Activated naive CD4-positive, alpha-beta T cell treated with anti-CD3 and anti-CD28 coated beads, Interleukin-2, amount 50 U/mL, for 24 hours (primary cell): ENCODE results near the gene FNDC11.
"Not testable (repeated sequence)": the region's sequence is repeated elsewhere in the genome, so short reads cannot be mapped to it uniquely, and the experiment has no call there.

Source experiments
- H3K27ac Mint-ChIP-seq: one replicate; pipeline ENCODE4 v1.8.0; 2021; ENCODE audit warnings: mild to moderate bottlenecking, mixed read lengths
- H3K27me3 Mint-ChIP-seq: one replicate; pipeline ENCODE4 v1.8.0; 2021; ENCODE audit warnings: mixed read lengths
- H3K36me3 Mint-ChIP-seq: one replicate; pipeline ENCODE4 v1.8.0; 2021; ENCODE audit warnings: mixed read lengths
- H3K4me1 Mint-ChIP-seq: one replicate; pipeline ENCODE4 v1.8.0; 2021; ENCODE audit warnings: mixed read lengths
- H3K4me3 Mint-ChIP-seq: one replicate; pipeline ENCODE4 v1.8.0; 2021; ENCODE audit warnings: mild to moderate bottlenecking, mixed read lengths
- H3K9me3 Mint-ChIP-seq: one replicate; pipeline ENCODE4 v1.8.0; 2021; ENCODE audit warnings: mixed read lengths

Gene FNDC11

DNA sequence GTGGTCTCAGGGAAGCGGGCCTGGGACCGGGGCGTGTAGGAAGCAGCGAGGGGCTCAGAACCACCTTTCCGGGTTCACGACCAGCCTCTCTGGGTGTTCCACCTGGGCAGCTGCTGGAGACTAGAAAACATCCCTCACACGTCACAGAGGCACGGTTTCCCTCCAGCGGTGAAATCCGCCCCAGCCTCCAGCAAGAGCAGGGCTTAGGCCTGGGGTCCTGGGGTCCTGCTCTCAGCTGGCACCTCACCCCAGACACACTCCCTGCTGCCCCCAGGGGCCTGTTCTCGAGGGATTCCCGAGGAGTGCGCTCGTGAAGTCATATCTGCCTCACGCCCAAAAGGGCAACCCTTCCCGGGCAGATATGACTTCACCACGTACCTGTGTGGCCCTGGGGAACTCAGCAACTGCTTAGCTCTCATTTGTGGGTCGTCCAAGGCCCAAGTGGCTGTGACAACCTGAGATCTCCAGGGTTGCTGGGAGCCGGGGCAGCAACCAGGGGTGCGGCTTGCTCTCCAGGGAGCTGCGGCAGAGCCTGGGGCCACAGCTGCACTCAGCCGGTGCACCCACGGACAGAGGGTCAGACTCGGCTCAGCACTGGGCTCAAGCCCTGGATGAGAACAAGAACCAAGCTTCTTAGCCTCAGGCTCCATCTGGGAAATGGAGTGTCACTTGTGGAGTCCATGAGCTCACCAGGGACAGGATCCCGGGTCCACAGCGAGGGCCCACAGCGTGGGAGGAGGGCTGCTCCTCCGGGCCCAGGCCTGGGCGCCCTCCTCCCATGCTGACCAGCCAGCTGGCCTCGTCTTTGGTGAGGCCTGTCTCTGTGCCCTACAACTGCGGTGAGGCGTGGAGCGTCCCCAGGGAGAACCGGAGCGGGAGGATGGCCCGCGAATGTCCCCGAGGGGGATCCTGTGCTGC, 661 bp downstream of the FNDC11 start:
- H3K36me3 Mint-ChIP-seq: no peaks in the 10 kb centered on the region
- no peaks in the 10 kb centered on the region for H3K9me3 Mint-ChIP-seq
- peak overlapping the region; percentile 51 for H3K4me3 Mint-ChIP-seq
- peaks cover 11% of the 10 kb centered on the region for H3K4me1 Mint-ChIP-seq
- H3K27me3 Mint-ChIP-seq: no peaks in the 10 kb centered on the region
- no peak overlapping the region for H3K27ac Mint-ChIP-seq

- no peak overlapping the region for H3K27ac Mint-ChIP-seq
- no peak overlapping the region for H3K4me3 Mint-ChIP-seq
- no peaks in the 10 kb centered on the region for H3K27me3 Mint-ChIP-seq
- H3K4me1 Mint-ChIP-seq: peaks cover 11% of the 10 kb centered on the region
- H3K9me3 Mint-ChIP-seq: no peaks in the 10 kb centered on the region
- H3K36me3 Mint-ChIP-seq: peaks cover 3% of the 10 kb centered on the region
These were observed 1.9 kb downstream of the FNDC11 start for GRCh38 chr20:63555661-63556381.

- Mint-ChIP-seq H3K27ac (peak overlapping the region; percentile 65), H3K9me3 (no peaks in the 10 kb centered on the region), H3K4me1 (peaks cover 11% of the 10 kb centered on the region), H3K36me3 (peaks cover 3% of the 10 kb centered on the region), H3K27me3 (no peaks in the 10 kb centered on the region), H3K4me3 (no peak overlapping the region)
These were observed 3.0 kb downstream of the FNDC11 start for GRCh38 chr20:63556873-63557478.

- Mint-ChIP-seq H3K9me3 (no peaks in the 10 kb centered on the region), H3K4me3 (no peak overlapping the region), H3K4me1 (peaks cover 6% of the 10 kb centered on the region), H3K27me3 (no peaks in the 10 kb centered on the region), H3K36me3 (peaks cover 3% of the 10 kb centered on the region), H3K27ac (peak overlapping the region; percentile 65)
These were observed 3.5 kb downstream of the FNDC11 start for GRCh38 chr20:63557481-63557891.

DNA sequence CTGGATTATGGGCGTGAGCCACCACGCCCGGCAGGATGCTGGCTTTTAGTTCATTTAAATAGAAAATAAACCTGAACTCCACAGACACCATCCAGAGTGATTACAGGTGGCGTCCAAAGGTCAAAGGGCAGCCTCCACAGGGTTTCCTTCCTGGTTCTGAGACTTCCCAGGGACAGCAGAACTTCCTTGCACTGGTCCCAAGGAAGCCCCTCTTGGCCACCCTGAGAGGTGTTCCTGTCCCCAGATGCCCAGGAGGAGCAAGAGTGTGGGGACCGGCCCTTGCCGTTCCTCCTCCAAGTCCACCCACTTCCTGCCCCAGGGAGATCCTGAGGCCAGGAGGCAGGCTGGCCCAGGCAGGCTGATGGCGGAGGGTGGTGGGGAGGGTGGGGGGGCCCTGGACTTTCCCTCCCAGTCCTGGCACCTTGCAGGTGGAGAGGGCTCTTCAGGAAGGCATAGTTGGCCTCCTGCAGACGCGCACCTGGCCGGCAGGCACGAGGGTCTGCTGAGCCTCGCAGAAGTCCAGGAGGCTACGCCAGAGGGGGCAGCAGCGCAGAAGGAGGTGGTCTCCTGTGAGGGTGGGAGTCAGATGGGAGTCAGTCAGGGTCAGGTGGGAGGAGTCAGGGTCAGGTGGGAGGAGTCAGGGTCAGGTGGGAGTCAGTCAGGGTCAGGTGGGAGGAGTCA, 5.0 kb downstream of the FNDC11 start:
- Mint-ChIP-seq H3K9me3 (no peaks in the 10 kb centered on the region), H3K27ac (no peak overlapping the region), H3K36me3 (peaks cover 3% of the 10 kb centered on the region), H3K4me1 (no peaks in the 10 kb centered on the region), H3K27me3 (no peaks in the 10 kb centered on the region), H3K4me3 (no peak overlapping the region)

DNA sequence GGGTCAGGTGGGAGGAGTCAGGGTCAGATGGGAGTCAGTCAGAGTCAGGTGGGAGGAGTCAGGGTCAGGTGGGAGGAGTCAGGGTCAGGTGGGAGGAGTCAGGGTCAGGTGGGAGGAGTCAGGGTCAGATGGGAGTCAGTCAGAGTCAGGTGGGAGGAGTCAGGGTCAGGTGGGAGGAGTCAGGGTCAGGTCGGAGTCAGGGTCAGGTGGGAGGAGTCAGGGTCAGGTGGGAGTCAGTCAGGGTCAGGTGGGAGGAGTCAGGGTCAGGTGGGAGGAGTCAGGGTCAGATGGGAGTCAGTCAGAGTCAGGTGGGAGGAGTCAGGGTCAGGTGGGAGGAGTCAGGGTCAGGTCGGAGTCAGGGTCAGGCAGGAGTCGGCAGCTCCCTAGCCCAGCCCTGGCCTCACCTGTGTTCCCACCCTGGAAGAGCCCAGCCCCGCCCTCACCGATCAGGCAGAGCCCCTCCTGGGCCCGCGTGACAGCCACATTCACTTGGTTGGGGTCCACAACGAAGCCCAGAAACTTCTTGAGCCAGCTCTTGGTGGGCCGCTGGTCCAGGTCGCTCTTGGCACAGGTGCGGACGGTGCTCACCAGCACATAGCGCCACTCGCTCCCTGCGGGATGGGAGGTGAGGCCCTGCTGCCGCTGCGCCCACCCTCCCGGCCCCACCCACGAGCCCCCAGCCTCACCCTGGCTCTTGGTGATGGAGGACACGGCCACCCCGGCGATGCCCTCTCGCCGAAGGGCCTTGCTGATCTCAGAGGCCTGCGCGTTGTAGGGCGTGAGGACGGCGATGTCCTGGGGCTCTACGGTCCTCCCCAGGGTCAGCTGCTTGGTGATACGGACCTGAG, 5.8 kb downstream of the FNDC11 start:
- H3K9me3 Mint-ChIP-seq, H3K4me3 Mint-ChIP-seq, H3K36me3 Mint-ChIP-seq, H3K27ac Mint-ChIP-seq, H3K27me3 Mint-ChIP-seq, H3K4me1 Mint-ChIP-seq: not testable (repeated sequence)

DNA sequence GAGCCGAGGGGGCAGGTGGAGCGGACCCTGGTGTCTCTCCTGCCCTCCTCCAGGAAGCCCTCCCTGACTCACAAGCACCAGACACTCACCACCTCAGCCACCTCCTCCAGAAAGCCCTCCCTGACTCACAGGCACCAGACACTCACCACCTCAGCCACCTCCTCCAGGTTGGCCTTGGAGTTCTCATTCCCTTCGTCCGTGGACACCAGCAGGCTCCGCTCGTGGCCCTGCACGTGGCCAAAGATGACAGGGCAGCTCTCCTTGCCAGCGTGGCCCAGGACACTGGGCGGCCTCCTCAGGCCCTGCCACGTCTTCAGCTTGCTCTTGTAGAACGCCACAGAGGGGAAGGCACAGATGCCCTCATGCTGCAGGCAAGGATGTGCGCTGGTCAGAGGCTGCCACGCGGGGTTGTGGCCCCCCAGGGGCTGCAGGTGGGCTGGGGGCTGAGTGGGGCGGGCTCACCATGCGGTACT, 6.4 kb downstream of the FNDC11 start:
- H3K4me1 Mint-ChIP-seq: no peaks in the 10 kb centered on the region
- no peak overlapping the region for H3K27ac Mint-ChIP-seq
- H3K27me3 Mint-ChIP-seq: no peaks in the 10 kb centered on the region
- H3K4me3 Mint-ChIP-seq: no peak overlapping the region
- no peaks in the 10 kb centered on the region for H3K9me3 Mint-ChIP-seq
- peaks cover 3% of the 10 kb centered on the region for H3K36me3 Mint-ChIP-seq

DNA sequence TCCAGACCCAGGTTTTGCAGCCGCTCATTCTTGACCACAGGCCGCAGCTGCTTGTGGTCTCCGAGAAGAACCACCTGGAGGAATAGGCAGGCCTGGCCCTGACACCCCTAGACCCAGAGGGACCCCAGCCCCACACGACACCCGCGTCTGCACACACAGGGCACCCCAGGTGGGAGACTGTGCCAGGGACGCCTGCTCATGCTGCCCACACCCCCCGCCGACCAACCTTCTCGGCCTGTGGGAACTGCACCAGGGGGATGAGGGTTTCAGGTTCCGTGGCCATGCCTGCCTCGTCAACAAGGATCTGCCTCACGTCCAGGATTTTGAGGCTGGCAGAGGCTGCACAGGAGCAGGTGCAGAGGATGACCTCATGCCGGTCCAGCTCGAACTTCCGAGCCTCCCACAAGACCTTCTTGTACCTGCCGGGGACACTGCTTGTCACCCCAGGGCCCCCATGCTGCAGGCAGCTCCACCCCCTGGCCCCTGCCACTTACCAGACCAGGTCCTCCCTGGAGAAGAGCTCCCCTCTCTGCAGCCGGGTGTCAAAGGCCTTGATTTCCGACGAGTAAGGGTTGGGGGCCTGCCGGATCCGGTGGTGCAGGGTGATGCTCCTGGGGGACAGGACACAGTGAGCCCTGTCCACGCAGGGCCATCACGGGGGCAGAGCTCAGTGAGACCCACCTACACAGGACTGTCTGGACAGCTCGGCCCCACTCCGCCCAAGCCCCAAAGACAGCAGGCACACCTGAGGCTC, 7.1 kb downstream of the FNDC11 start:
- peaks cover 3% of the 10 kb centered on the region for H3K36me3 Mint-ChIP-seq
- no peaks in the 10 kb centered on the region for H3K9me3 Mint-ChIP-seq
- no peak overlapping the region for H3K4me3 Mint-ChIP-seq
- H3K27ac Mint-ChIP-seq: no peak overlapping the region
- H3K27me3 Mint-ChIP-seq: no peaks in the 10 kb centered on the region
- H3K4me1 Mint-ChIP-seq: no peaks in the 10 kb centered on the region

GRCh38 chr20:63561624-63562396, 7.9 kb downstream of the FNDC11 start:
- Mint-ChIP-seq H3K36me3 (peaks cover 3% of the 10 kb centered on the region), H3K27me3 (no peaks in the 10 kb centered on the region), H3K4me1 (no peaks in the 10 kb centered on the region), H3K9me3 (no peaks in the 10 kb centered on the region), H3K4me3 (no peak overlapping the region), H3K27ac (no peak overlapping the region)

- peaks cover 3% of the 10 kb centered on the region for H3K36me3 Mint-ChIP-seq
- no peak overlapping the region for H3K27ac Mint-ChIP-seq
- no peaks in the 10 kb centered on the region for H3K27me3 Mint-ChIP-seq
- H3K4me1 Mint-ChIP-seq: peaks cover 2% of the 10 kb centered on the region
- H3K9me3 Mint-ChIP-seq: no peaks in the 10 kb centered on the region
- H3K4me3 Mint-ChIP-seq: no peak overlapping the region
These were observed 8.7 kb downstream of the FNDC11 start for GRCh38 chr20:63562461-63563224.

GRCh38 chr20:63563225-63563935, 9.4 kb downstream of the FNDC11 start:
- H3K27ac Mint-ChIP-seq: no peak overlapping the region
- H3K9me3 Mint-ChIP-seq: no peaks in the 10 kb centered on the region
- peaks cover 3% of the 10 kb centered on the region for H3K36me3 Mint-ChIP-seq
- no peak overlapping the region for H3K4me3 Mint-ChIP-seq
- peaks cover 9% of the 10 kb centered on the region for H3K4me1 Mint-ChIP-seq
- H3K27me3 Mint-ChIP-seq: no peaks in the 10 kb centered on the region

GRCh38 chr20:63564036-63564810, 10.3 kb downstream of the FNDC11 start:
- Mint-ChIP-seq H3K4me3 (no peak overlapping the region), H3K4me1 (peaks cover 13% of the 10 kb centered on the region), H3K9me3 (no peaks in the 10 kb centered on the region), H3K27me3 (no peaks in the 10 kb centered on the region), H3K27ac (no peak overlapping the region), H3K36me3 (peaks cover 3% of the 10 kb centered on the region)
